ENCODE data around the gene GPC1.

The GPC1 gene

GRCh38 chr2:240397924-240398645 lies 37.4 kb upstream of the GPC1 start:
- DNase-seq (ENCODE audit: low spot score) = no peak

- DNase-seq (ENCODE audit: low spot score) = no peak
These were observed 36.7 kb upstream of the GPC1 start for GRCh38 chr2:240398661-240399267.

DNA sequence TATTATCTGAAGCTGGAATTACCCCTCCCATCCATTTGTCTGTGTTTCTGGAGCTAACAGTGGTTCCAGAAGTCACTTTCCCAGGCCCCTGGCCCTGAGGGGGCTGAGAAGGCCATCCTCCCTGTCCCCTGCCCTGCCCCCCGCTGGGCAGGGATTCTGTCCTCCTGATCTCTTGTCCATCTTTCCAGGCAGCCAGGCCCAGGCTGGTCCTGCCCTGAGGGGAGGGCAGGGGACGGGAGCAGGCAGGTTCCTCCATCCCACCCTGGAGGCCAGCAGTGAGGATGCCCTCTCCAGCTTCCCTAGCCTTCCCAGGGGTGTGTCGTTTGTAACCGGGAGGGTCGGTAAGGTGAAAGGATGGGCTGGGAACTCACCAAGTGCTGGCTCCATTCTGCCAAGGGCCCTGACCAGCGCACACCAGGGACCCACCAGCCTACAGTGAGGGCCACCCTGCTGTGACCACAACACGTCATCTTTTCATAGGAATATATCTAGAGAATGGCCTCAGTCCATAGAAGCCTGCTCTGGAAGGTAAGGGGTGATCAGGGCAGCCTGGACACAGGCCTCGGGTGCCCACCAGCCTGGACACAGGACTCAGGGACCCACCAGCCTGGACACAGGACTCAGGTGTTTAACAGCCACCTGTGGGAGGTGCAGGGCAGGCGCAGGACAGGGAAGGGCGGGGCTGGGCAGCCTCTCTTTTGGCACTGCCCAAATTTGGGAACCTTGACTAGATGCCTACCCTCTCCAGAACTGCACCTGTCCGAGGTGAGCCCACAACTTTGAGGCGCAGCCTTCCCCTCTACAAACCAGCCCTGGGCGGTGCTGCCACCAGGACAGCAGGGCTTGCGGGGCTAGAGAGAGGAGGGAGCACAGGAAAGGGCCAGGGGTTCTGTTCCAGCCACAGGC lies 35.8 kb upstream of the GPC1 start:
- no peak for DNase-seq (ENCODE audit: low spot score)

- no peak for DNase-seq (ENCODE audit: low spot score)
These were observed 34.9 kb upstream of the GPC1 start for GRCh38 chr2:240400371-240401161.

DNA sequence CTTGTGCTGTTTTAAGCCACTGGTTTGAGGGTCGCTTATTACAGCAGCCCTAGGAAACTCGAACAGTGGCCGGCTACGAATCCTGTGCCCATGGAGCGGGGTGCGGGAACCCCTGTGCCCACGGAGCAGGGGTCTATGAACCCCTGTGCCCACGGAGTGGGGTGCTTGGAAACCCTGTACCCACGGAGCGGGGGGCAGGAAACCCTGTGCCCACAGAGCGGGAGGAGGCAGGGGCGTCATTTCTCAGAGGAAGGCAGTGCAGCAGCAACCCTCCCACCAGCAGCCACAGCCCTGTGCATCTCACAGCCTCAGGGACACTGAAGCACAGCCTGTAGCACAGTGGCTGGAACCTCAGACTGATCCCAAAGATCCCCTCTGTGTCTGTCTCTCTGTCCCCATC lies 34.2 kb upstream of the GPC1 start:
- no peak for DNase-seq (ENCODE audit: low spot score)

DNA sequence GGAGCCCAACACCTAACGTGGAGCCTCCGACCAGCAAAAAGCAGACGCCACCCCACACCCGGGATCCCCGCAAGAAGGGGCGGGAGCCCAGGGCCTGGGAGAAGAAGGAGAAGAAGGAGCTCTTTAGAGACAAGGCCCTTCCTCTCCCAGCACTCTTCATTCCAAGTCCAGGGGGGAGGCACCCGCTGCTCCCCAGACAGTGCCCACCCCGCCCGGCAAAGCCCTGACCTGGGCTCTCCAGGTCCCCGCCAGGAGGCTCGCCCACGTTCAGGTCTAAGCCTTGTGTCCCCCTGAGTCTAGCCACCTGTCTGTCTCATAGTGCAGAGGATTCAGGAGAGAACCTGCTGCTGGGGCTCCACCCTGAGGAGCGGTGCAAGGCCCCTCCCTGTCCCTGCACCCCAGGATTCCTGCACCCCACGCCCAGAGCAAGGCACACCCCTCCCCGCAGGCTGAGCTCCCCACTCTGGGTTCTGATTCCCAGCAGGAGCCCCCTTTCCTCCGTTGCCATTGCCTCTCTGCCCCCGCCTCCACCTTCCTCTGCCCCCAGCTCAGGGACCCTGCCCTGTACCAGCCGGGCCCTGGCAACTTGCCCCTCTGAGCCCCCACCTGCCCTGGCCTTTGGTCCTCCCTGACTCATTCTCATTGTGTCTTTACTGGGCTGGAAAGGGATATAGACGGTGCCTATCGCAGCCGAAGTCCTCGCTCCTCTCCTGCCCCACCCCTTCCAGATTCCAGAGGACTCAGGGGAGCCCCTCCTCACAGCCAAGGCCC lies 33.5 kb upstream of the GPC1 start:
- no peak for DNase-seq (ENCODE audit: low spot score)

DNA sequence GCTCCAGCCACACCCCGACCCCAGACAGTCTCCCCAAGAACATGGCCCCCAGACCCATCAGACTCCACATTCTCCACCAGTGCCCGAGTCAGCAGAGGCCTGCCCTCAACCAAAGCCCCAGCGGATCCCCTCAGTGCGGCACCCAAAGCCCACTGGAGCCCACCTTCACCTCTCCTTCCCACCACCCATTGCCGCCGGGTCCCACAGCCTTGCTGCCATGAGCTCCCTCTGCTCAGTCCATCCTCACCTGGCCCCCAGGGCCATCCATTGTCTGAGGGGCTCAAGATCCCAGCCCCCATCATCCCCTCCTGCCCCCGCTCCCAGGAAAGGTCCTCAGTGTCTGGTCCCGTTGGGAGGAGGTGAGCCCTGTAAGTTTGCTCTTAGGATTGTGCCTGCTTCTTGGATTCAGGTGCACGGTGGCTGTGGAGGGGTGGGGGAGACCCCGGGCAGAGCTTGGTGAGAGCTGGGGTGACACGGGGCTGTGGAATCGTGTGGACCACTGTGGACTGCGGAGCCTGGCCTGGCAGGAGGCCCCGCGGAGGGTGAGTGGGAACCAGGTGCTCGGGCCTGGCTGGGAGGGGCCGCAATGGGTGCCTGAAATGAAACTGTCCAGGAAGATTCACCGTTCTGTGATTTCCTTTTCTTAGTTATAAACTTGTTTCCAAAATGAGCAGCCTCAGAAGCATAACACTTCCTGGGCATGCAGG lies 32.7 kb upstream of the GPC1 start:
- no peak for DNase-seq (ENCODE audit: low spot score)

DNA sequence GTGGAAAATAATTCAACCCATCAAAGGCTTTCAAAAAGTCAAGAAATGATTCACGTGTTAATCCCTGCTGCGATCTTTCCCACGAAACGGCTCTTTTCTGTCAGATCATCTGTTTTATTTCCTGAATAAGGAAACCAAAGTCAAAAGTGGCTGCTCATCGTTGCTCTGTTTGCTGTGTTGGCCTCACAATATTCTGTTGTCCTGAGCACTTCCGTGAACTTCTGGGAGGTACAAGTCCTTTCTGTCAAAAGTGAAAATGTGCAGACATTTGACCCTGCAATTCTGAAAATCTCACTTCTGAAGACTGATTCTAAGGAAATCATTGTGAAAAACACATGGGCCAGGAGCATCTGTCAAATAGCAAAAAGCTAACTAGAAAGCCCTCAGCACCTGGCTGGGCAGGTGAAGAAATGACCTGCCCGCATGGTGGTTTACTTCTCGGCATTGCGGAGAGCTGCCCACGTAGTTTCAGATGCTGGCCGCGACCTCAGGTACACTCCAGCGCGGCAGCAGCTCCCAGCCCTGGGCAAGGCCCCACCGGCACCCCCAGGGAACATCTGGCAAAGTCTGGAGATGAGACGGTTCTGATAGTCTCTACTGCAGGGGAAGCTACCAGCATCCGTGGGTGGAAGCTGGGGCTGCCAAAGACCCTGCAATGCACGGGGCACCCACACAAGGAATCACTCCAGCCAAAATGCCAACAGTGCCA lies 31.9 kb upstream of the GPC1 start:
- no peak for DNase-seq (ENCODE audit: low spot score)

DNA sequence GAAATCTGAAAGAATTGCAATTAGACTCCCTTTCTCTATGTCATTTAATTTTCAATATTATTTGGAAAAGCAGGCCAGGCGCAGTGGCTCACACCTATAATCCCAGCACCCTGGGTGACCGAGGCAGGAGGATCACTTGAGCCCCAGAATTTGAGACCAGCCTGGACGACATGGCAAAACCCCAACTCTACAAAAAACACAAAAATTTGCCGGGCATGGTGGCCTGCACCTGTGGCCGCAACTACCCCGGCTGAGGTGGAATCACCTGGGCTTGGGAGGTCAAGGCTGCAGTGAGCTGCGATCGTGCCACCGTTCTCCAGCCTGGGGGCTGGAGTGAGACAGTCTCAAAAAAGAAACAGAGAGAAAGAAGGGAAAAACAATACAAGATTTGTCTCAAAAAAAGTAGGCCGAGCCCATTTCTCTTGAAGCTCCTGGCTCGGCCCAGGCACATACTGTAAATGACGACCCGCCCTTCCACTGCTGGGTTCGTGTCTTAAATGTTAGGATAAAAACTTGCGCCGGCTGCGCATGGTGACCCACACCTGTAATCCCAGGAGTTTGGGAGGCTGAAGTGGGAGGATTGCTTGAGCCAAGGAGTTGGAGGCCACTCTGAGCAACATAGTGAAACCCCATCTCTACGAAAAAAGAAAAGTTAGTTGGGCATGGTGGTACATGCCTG lies 31.1 kb upstream of the GPC1 start:
- DNase-seq (ENCODE audit: low spot score) = no peak

DNA sequence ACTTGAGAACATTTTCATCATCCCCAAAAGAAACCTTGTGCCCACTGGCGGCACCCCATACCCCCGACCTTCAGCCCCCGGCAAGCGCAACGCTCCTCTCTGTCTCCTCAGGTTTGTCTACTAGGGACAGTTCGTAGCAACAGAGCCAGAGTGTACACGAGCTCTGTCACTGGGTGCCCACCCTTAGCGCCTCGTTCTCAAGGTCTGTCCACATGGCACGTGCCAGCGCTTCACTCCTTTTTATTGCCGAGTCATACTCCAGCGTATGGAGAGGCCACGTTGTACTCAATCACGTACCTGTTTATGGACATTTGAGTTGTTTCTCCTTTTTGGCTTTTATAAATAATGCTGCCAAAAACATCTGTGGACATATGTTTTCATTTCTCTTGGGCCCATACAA lies 30.3 kb upstream of the GPC1 start:
- no peak for DNase-seq (ENCODE audit: low spot score)

GRCh38 chr2:240405684-240406313 lies 29.7 kb upstream of the GPC1 start:
- no peak for DNase-seq (ENCODE audit: low spot score)

DNA sequence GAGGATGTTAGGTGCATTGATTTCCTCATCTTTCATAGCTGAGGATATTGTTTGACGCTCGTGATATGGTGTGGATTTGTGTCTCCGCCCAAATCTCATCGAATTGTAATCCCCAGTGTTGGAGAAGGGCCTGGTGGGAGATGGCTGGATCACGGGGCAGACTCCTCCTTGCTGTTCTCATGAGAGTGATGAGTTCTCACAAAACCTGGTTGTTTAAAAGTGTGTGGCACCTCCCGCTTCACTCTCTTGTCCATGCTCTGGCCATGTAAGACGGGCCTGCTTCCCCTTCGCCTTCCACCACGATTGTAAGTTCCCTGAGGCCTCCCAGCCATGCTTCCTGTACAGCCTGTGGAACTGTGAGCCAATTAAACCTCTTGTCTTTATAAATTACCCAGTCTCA lies 28.4 kb upstream of the GPC1 start:
- no peak for DNase-seq (ENCODE audit: low spot score)

GRCh38 chr2:240410004-240410403 lies 25.5 kb upstream of the GPC1 start:
- DNase-seq (ENCODE audit: low spot score) = no peak

DNA sequence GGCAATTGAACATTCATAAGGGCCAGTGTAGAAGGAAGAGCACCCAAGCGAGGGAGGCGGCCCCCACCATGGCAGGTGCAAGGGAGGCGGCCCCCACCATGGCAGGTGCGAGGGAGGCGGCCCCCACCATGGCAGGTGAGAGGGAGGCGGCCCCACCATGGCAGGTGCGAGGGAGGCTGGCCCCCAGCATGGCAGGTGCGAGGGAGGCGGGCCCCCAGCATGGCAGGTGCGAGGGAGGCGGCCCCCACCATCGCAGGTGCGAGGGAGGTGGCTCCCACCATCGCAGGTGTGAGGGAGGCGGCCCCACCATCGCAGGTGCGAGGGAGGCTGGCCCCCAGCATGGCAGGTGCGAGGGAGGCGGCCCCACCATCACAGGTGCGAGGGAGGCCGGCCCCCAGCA lies 24.7 kb upstream of the GPC1 start:
- no peak for DNase-seq (ENCODE audit: low spot score)

DNA sequence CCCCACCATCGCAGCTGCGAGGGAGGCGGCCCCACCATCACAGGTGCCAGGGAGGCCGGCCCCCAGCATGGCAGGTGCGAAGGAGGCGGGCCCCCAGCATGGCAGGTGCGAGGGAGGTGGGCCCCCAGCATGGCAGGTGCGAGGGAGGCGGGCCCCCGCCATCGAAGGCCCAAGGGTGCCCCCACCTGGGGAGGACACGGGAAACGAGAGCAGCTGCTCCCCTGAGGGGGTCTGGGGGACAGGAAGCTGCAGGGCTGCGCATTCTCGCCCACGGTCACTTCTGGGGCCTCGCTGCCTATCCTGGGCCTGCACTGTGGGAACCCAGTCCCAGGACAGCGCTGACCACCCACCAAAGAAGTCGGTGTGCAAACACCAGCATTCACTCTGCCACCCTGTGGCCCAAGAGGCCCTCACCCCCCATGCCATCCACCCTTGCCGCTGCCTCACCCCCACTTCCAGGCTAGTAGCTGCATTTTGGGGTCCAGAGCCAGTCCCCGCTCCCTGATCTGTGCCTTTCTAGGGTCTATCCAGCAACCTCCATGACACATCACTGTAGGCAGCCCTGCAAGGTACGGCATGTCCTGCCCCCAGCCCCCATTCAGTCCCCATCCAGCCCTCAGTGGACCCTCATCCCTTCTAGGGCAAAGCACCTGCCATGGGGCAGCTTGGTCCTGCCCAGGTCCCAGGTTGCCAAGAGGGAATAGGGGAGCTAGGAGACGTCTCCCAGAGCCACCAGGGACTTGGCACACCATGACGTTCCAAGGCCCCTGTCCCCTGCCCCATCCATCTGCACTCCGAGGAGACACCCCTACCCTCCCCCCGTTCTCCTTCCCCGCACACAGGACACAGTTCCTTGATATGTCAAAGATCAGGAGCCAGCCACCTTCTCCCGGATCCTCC lies 24.0 kb upstream of the GPC1 start:
- DNase-seq (ENCODE audit: low spot score) = no peak

- no peak for DNase-seq (ENCODE audit: low spot score)
These were observed 23.1 kb upstream of the GPC1 start for GRCh38 chr2:240412211-240412861.
